HG03097 (cell line): Measurements from ENCODE around the gene ZNF221.
A peak's percentile ranks its signal among the peaks of the same experiment; 100 is the strongest.
"Not testable (repeated sequence)": the region's sequence is repeated elsewhere in the genome, so short reads cannot be mapped to it uniquely, and the experiment has no call there.

Experiments
- ATAC-seq: cut with Tn5 transposase; IDR thresholded peaks from one replicate; pipeline ENCODE4 v1.9.1; 2021; ENCODE audit not compliant: unreplicated experiment, low FRiP score

Gene ZNF221

DNA sequence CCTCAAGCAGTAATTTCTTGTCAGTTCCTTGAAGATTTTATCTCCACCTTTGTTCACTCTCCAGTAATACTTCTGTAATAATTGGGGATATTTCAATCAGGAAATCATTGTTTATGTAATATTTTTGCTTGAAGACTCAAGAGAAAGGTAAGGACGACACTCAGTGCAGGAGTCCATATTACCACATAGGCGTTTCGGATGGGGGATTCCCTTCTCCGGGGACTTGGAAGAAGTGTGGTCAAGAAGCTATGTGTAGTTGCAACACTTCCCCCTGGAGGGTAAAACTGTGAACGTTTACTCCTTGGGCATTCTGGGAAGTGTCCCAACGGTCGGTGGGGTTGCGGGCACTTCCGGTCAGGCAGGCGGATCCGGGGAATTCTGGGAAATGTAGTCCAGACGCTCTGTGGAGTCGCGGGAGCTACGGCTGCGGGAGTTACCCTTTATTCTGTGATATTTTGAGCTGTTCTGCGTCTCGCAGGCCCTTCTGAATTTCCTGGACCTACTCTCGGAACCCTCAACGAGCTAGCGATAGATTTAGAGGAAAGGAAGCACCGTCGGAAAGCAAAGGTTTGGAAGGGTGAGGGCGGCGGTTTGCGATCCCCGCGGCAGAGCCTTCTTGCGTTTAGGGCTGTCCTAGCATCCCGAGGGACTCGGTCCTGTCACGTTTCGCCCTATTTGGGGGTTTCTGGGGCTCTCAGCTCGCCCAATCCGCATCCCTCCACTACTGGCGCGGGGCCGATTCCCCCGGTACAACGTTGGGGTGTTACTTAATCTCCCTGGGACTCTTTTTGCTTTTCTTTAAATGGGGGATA, at the start of gene ZNF221:
TSS of gene ZNF221 (plus strand) at position 395 of the 812 bp plus-strand sequence. CDS start 11,499 bp downstream, outside the sequence.
- ATAC-seq = peak; percentile 95

DNA sequence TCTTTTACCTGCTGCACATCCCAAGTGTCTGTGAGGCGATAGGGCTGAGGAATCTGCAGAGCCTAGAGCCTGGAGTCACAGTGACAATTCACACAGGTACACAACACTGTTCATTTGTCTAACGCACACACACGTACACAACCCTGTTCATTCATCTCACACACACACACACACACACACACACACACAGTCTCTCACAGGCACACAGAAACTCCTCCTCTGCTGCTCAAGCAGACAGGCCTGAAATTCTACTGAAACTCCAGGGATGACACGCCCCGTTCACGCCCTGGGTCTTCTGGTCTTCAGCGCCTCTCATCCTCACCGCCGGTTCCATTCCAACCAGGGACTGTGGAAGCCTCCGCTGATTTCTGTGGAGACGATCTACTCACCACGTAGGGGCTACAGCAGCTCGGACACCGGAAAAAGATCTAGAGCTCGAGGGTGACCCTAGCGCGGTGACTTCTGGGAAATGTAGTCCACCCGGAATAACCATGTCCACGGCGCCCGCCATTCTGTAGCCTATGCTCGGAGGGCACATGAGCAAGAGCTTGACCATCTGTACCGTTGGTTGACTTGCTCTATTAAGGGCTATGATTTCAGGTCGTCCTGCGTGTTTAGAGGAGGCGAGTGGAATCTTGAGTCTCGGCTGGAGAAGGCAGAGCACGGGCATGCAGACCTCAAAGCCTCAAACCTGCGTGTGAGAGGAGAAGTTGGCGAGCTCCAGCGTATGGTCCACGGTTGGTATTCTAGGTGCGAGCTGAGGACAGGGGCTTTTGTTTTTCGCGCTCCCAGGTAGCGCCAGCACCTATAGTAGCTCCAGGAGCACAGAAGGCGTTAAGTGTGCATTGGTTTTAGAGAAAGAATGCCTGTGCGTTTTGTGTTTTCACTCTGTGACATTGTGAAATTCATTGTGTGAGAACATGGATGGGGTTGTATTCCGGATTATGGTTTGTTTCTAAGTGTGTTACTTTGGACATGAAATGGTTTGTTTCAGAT, 49.3 kb upstream of the ZNF221 start:
- peak; percentile 74 for ATAC-seq

DNA sequence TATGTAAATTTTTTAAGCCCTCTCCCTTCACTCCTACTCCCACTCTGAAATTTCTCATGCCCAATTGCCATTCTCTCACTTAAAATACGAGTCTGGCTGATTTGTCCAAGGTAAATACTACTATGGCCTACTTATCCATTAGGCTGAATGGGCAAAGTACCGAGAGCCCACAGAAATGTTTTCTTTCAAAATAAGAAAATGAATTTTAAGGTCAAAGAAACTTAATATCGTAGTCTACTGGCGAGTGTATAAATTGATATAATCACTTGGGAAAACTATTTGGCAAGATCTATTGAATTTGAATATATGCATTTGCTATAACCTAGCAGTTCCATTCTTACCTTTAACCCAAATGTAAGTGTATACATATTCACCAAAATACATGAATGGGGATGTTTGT, 48.6 kb upstream of the ZNF221 start:
- ATAC-seq = no peak

GRCh38 chr19:43905897-43906296, 45.1 kb upstream of the ZNF221 start:
- no peak for ATAC-seq

GRCh38 chr19:43906774-43907173, 44.3 kb upstream of the ZNF221 start:
- no peak for ATAC-seq

DNA sequence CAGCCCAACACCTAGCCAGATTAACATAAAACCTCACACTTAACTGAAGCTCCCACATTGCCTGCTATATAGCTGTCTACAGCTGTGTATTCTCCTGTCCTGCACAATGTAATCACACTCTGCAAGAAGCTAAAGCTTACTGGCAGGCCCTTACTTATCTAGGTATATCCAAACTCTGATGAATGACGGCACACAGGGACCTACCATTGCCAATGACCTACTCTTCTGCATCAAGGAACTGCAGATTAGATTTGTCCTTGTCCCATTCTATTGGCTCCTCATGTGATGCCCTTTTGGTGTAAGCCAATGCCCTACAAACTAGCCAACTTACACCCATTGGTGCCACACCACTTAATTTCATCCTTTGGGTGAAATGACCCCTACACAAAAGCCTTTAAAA, 42.4 kb upstream of the ZNF221 start:
- no peak for ATAC-seq

DNA sequence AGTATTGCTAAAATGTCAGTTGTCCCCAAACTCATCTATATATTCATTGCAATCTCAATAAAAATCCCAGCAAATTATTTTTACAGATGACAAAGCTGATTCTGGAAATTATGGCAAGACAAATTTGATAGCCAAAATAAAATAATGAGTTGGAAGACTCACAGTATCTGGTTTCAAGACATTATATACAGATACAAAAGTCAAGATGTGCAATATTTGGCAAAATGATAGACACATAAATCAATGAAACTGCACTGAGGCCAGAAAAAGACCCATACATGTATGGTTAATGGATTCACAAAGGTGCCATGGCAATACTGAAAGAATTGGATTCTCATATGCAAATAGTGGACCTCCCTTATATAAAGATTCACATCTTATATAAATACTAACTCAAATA, 40.1 kb upstream of the ZNF221 start:
- ATAC-seq = no peak

- no peak for ATAC-seq
These were observed 37.6 kb upstream of the ZNF221 start for GRCh38 chr19:43913383-43913782.

DNA sequence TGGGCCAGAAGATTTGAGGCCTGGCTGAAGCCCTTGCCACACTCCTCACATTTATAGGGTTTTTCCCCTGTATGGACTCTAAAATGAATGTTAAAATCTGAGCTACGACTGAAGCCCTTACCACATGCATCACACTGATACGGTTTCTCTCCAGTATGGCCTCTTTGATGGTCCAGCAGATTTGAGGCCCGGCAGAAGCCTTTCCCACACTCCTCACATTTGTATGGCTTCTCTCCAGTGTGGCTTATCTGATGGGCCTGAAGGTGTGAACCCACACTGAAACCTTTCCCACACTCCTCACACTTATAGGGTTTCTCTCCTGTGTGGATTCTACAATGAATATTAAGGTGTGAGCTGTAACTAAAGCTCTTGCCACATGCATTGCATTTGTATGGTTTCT, 37.0 kb upstream of the ZNF221 start:
- no peak for ATAC-seq

DNA sequence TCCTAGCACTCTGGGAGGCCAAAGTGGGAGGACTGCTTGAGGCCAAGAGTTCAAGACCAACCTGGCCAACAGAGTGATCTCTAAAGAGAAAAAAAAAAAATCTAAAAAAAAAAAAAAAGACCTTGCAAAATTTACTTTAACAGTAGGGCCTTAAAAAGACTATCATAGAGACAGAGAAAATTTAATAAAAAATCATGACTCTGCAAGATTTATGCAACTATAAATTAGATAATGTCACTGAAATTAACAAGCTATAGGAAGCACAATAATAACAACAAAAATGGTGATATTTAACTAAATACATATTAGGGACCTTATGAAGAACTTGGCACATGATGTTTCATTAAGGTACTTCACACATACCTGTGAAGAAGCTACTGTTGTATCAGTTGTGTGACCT, 27.2 kb upstream of the ZNF221 start:
- ATAC-seq = no peak

GRCh38 chr19:43928820-43929219, 22.2 kb upstream of the ZNF221 start:
- ATAC-seq = no peak

GRCh38 chr19:43934055-43934984, 16.7 kb upstream of the ZNF221 start:
- no peak for ATAC-seq

DNA sequence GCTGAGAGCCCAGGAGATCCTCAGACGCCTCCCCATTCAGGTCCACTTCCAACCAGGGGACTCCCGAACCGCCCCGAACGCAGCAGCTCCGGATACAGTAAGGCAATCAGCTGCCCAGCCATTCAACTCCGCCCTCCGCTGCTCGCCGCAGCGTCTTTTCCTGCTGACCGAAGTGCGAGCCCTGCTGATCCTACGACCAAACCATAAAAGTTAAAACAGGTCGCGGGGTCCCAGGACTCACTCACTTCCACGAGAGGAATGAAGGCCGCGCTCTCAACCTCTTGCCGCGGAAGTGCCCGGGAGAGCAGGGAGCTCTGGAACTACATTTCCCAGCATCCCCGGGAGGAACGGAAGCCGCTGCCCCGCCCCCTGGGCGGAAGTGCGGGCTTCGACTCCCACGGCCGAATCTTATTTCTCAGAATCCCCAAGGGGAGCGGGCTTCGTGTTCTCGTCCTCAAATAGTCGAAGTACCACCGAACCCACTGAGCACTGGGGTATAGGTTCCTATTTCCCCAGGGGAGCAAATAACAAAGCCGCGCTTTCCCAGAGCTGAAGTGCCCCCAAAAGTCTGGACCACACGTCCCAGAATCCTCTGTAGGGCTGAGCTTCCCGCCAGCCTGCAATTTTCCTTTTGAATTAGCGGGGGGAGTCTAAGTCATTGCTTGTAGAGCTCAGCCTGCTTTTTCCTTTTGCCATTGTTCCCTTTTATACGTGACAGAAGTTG, 15.9 kb upstream of the ZNF221 start, which contains the start of gene ZNF45:
TSS of gene ZNF45 (minus strand) at position 298 of the 724 bp plus-strand sequence. CDS start 13,097 bp downstream, outside the sequence.
- ATAC-seq = peak; percentile 90

GRCh38 chr19:43936188-43936587, 14.8 kb upstream of the ZNF221 start:
- ATAC-seq = no peak

DNA sequence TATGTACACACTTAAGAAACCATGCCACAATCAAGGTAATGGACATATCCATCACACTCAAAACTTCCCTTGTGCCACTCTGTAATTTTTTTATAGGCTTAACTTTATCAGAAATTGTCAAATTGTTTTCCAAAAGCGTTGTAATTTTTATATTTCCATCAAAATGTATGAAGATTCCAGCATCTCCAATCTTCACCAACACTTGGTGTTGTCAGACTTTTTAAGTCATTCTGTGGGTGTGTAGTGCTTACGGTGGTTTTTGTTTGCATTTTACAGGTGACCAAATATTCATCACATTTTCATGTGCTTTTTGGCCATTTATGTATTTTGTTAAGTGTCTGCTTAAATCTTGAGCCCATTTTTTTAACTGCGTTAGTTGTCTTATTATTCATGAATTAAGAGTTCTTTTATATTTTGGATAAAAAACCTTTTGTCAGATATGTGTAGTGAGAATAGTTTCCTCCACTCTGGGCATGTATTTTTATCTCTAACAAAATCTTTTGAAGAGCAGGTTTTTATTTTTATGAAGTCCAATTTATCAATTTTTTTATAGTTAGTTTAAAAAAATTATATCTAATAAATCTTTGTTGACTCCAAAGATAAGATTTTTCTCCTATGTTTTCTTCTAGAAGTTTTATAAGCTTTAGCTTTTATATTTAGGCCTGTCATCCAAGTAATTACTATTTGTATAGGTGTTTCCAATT, 11.3 kb upstream of the ZNF221 start:
- ATAC-seq = no peak

GRCh38 chr19:43940719-43941118, 10.3 kb upstream of the ZNF221 start:
- ATAC-seq = no peak

- no peak for ATAC-seq
These were observed 9.8 kb upstream of the ZNF221 start for GRCh38 chr19:43941209-43941608.

GRCh38 chr19:43947412-43947811, 3.6 kb upstream of the ZNF221 start:
- ATAC-seq = not testable (repeated sequence)

DNA sequence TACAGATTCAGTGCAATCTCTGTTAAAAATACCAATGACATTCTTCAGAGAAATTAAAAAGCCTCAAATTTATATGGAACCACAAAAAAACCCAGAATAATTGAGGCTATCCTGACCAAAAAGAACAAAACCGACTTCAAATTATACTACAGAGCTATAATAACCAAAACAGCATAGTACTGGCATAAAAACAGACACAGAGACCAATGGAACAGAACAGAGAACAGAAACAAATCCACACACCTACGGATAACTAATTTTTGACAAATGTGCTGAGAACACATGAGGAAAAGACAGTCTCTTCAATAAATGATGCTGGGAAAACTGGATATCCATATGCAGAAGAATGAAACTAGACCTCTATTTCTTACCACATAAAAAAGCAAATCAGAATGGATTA, 1.2 kb upstream of the ZNF221 start:
- not testable (repeated sequence) for ATAC-seq
